ENCODE results near the gene GPR171. TPM values are rescaled to one million over a fixed set of nuclear protein-coding genes. Genes with fewer than 3 reads are reported as not detected.

GPR171 gene
- total RNA-seq, 1 experiment from 2014 or later = not detected

GRCh38 chr3:151201051-151201730 is 1.8 kb downstream of the GPR171 start:
- H3K36me3 ChIP-seq (ENCODE audit: low read depth, low read length) = no peaks in the 10 kb centered on the region
- BruUV-seq (replicated peaks) = no TSS peak
- H3K79me2 ChIP-seq (ENCODE audit: low read length) = no peaks in the 10 kb centered on the region
- H3K9me2 ChIP-seq (replicated peaks; ENCODE audit: low read length) = no peaks in the 10 kb centered on the region
- no peaks in the 10 kb centered on the region for H3K9me3 ChIP-seq (ENCODE audit: low read length)
- H3K27me3 ChIP-seq (ENCODE audit: low read length) = no peaks in the 10 kb centered on the region
- H4K20me1 ChIP-seq (ENCODE audit: low read length) = no peaks in the 10 kb centered on the region
- no peaks in the 10 kb centered on the region for H3K4me1 ChIP-seq (ENCODE audit: insufficient read depth, low read length)
- H3K4me3 ChIP-seq (ENCODE audit: low read length) = no peak overlapping the region
- no peak for ATAC-seq
- no peak for TF ChIP-seq EZH2 (IDR thresholded peaks at IDR 0.05; ENCODE audit: low read length, unreplicated experiment)
- TF ChIP-seq CTCF (conservative IDR thresholded peaks at IDR 0.05; ENCODE audit: low read depth, low read length) = no peak
- TF ChIP-seq EZH2phosphoT487 (IDR thresholded peaks at IDR 0.05; ENCODE audit: borderline replicate concordance, low read length) = no peak
- DNase-seq = no peak
- H3K9ac ChIP-seq (ENCODE audit: low read length) = no peak overlapping the region
- intact Hi-C loops (cut with micrococcal nuclease) = no loop called here
- CTCF ChIA-PET = no interaction called here
- POLR2A ChIA-PET (ENCODE audit: unreplicated experiment) = no interaction called here
- H3K27ac ChIP-seq (ENCODE audit: low read length) = no peak overlapping the region
- H3K4me2 ChIP-seq (ENCODE audit: low read length) = no peak overlapping the region
- H3F3A ChIP-seq (ENCODE audit: low read length, unreplicated experiment) = no peaks in the 10 kb centered on the region
- H2AFZ ChIP-seq (ENCODE audit: low read length) = no peak overlapping the region

- no peaks in the 10 kb centered on the region for H3K27me3 ChIP-seq (ENCODE audit: low read length)
- no peak overlapping the region for H2AFZ ChIP-seq (ENCODE audit: low read length)
- intact Hi-C loops (cut with micrococcal nuclease) = no loop called here
- no peaks in the 10 kb centered on the region for H3K79me2 ChIP-seq (ENCODE audit: low read length)
- BruUV-seq (replicated peaks) = no TSS peak
- H3K4me3 ChIP-seq (ENCODE audit: low read length) = no peak overlapping the region
- no peaks in the 10 kb centered on the region for H3F3A ChIP-seq (ENCODE audit: low read length, unreplicated experiment)
- ChIA-PET POLR2A (ENCODE audit: unreplicated experiment) (no interaction called here), CTCF (no interaction called here)
- no peak overlapping the region for H3K9ac ChIP-seq (ENCODE audit: low read length)
- H3K4me1 ChIP-seq (ENCODE audit: insufficient read depth, low read length) = no peaks in the 10 kb centered on the region
- no peak for TF ChIP-seq EZH2 (IDR thresholded peaks at IDR 0.05; ENCODE audit: low read length, unreplicated experiment)
- no peak for TF ChIP-seq CTCF (conservative IDR thresholded peaks at IDR 0.05; ENCODE audit: low read depth, low read length)
- no peak for TF ChIP-seq EZH2phosphoT487 (IDR thresholded peaks at IDR 0.05; ENCODE audit: borderline replicate concordance, low read length)
- ATAC-seq (no peak), DNase-seq (no peak)
- no peaks in the 10 kb centered on the region for H3K9me3 ChIP-seq (ENCODE audit: low read length)
- no peak overlapping the region for H3K4me2 ChIP-seq (ENCODE audit: low read length)
- no peaks in the 10 kb centered on the region for H4K20me1 ChIP-seq (ENCODE audit: low read length)
- H3K36me3 ChIP-seq (ENCODE audit: low read depth, low read length) = no peaks in the 10 kb centered on the region
- no peaks in the 10 kb centered on the region for H3K9me2 ChIP-seq (replicated peaks; ENCODE audit: low read length)
- H3K27ac ChIP-seq (ENCODE audit: low read length) = no peak overlapping the region
Measured at GRCh38 chr3:151200586-151200985, 2.4 kb downstream of the GPR171 start.

- Histone ChIP-seq H2AFZ (ENCODE audit: low read length) (no peak overlapping the region), H3K36me3 (ENCODE audit: low read depth, low read length) (no peaks in the 10 kb centered on the region), H3K79me2 (ENCODE audit: low read length) (no peaks in the 10 kb centered on the region), H3K9me2 (replicated peaks; ENCODE audit: low read length) (no peaks in the 10 kb centered on the region), H3F3A (ENCODE audit: low read length, unreplicated experiment) (no peaks in the 10 kb centered on the region), H4K20me1 (ENCODE audit: low read length) (no peaks in the 10 kb centered on the region), H3K9me3 (ENCODE audit: low read length) (no peaks in the 10 kb centered on the region), H3K4me3 (ENCODE audit: low read length) (no peak overlapping the region), H3K9ac (ENCODE audit: low read length) (no peak overlapping the region), H3K27me3 (ENCODE audit: low read length) (no peaks in the 10 kb centered on the region), H3K27ac (ENCODE audit: low read length) (no peak overlapping the region), H3K4me2 (ENCODE audit: low read length) (no peak overlapping the region), H3K4me1 (ENCODE audit: insufficient read depth, low read length) (no peaks in the 10 kb centered on the region)
- TF ChIP-seq CTCF (conservative IDR thresholded peaks at IDR 0.05; ENCODE audit: low read depth, low read length) = no peak
- no peak for TF ChIP-seq EZH2 (IDR thresholded peaks at IDR 0.05; ENCODE audit: low read length, unreplicated experiment)
- no peak for TF ChIP-seq EZH2phosphoT487 (IDR thresholded peaks at IDR 0.05; ENCODE audit: borderline replicate concordance, low read length)
- ChIA-PET POLR2A (ENCODE audit: unreplicated experiment) (no interaction called here), CTCF (no interaction called here)
- intact Hi-C loops (cut with micrococcal nuclease) = no loop called here
- no peak for ATAC-seq
- BruUV-seq (replicated peaks) = no TSS peak
- no peak for DNase-seq
Measured at GRCh38 chr3:151199554-151200438, 3.2 kb downstream of the GPR171 start.
